GM12878 (cell line): ENCODE measurements around the gene PPFIA4. TPM values are rescaled to one million over a fixed set of nuclear protein-coding genes. Genes with fewer than 3 reads are reported as not detected.

ENCODE experiments used
- ATAC-seq: fragments of 200-7000 bp; cut with Tn5 transposase; 3 replicates; pipeline ENCODE4 v1.9.1; 2020; ENCODE audit warnings: mild to moderate bottlenecking, moderate library complexity
- BruUV-seq: library from RNA; stranded (reverse); fragments of 400-500 nt; replicated peaks from 2 replicates; lab custom pipeline; 2021; lab: Mats Ljungman, UMichigan
- CTCF ChIA-PET: fragments of 300-600 bp; sonication (Branson Sonifier 250); formaldehyde crosslinking; extraction: SDS; loops from one replicate; lab custom pipeline; 2021; ENCODE audit warnings: inconsistent platforms; lab: Yijun Ruan, JAX
- POLR2A ChIA-PET: fragments of 350-600 bp; formaldehyde crosslinking; extraction: SDS; loops from one replicate; lab custom pipeline; 2021; ENCODE audit warnings: inconsistent platforms; lab: Charles Lee
- RAD21 ChIA-PET: fragments of 300-600 bp; sonication (Branson Sonifier 250); formaldehyde crosslinking; loops from one replicate; lab custom pipeline; 2023; ENCODE audit warnings: antibody characterized with exemption; ENCODE audit not compliant: unreplicated experiment; lab: Charles Lee
- SMC1A ChIA-PET: fragments of 300-600 bp; sonication (Branson Sonifier 250); formaldehyde crosslinking; loops from one replicate; lab custom pipeline; 2023; ENCODE audit not compliant: unreplicated experiment, uncharacterized antibody; lab: Charles Lee
- DNase-seq: peaks from one replicate; pipeline ENCODE4 v3.0.0-alpha.2; 2011; ENCODE audit warnings: low read depth, low spot score
- FAIRE-seq: peaks from 3 replicates; lab custom pipeline; 2011; peaks lifted over from hg19 to GRCh38; lab: Jason Lieb, UNC
- H2AFZ ChIP-seq: 2 replicates; pipeline ENCODE4 v1.6.0; 2011; ENCODE audit warnings: low read depth, low read length, control low read depth; ENCODE audit not compliant: control insufficient read depth
- H3K27ac ChIP-seq: 2 replicates; pipeline ENCODE4 v1.5.1; 2011; ENCODE audit warnings: control low read depth; ENCODE audit not compliant: control insufficient read depth, insufficient read depth
- H3K27me3 ChIP-seq, 2 experiments: replicated peaks in 1 of 2; 2 replicates each; pipeline versions ENCODE4 v1.6.0 to v1.6.1; 2011; ENCODE audit warnings: low read length in 1 of 2; ENCODE audit not compliant: control insufficient read depth in 2 of 2, insufficient read depth in 2 of 2
- H3K36me3 ChIP-seq, 2 experiments: 2 replicates each; pipeline ENCODE4 v1.5.1; 2011; ENCODE audit warnings: low read length in 1 of 2; ENCODE audit not compliant: control insufficient read depth in 2 of 2, insufficient read depth in 2 of 2
- H3K4me1 ChIP-seq: 2 replicates; pipeline ENCODE4 v1.6.1; 2011; ENCODE audit warnings: mild to moderate bottlenecking, low read length, moderate library complexity, mixed read lengths; ENCODE audit not compliant: control insufficient read depth, insufficient read depth
- H3K4me2 ChIP-seq: 2 replicates; pipeline ENCODE4 v1.6.0; 2011; ENCODE audit warnings: control low read depth; ENCODE audit not compliant: control insufficient read depth, insufficient read depth
- H3K4me3 ChIP-seq: fragments of 200-600 bp; sonication (generic); 2 replicates; pipeline ENCODE4 v1.5.1; 2016
- H3K79me2 ChIP-seq: 2 replicates; pipeline ENCODE4 v1.6.0; 2011; ENCODE audit warnings: low read length; ENCODE audit not compliant: control insufficient read depth, insufficient read depth
- H3K9ac ChIP-seq: 2 replicates; pipeline ENCODE4 v1.8.0; 2011; ENCODE audit warnings: low read length, control low read depth, mixed read lengths; ENCODE audit not compliant: control insufficient read depth, insufficient read depth
- H3K9me3 ChIP-seq: replicated peaks from 3 replicates; pipeline ENCODE4 v1.5.1; 2011; ENCODE audit warnings: mild to moderate bottlenecking, low read length; ENCODE audit not compliant: control insufficient read depth, insufficient read depth
- H4K20me1 ChIP-seq: 2 replicates; pipeline ENCODE4 v1.6.0; 2011; ENCODE audit not compliant: control insufficient read depth, insufficient read depth
- CBFB ChIP-seq: IDR thresholded peaks from 2 replicates; pipeline ENCODE4 v1.6.1; 2016; ENCODE audit warnings: antibody characterized with exemption, low read depth
- CHD2 ChIP-seq: IDR thresholded peaks from 2 replicates; pipeline ENCODE4 v1.6.1; 2011; ENCODE audit warnings: low read depth, low read length, improper control_type of control experiment, borderline replicate concordance
- EP300 ChIP-seq, 2 experiments: fragments of 150-350 bp in 1 of 2; IDR thresholded peaks; 2 replicates each; pipeline ENCODE4 v1.6.1; 2011 to 2012; ENCODE audit warnings: low read depth in 2 of 2, low read length in 2 of 2, borderline replicate concordance in 1 of 2, improper control_type of control experiment in 1 of 2, inconsistent platforms in 1 of 2; ENCODE audit not compliant: control insufficient read depth in 1 of 2
- HCFC1 ChIP-seq: fragments of 150-350 bp; IDR thresholded peaks from 2 replicates; pipeline ENCODE4 v1.6.1; 2014; ENCODE audit warnings: low read length
- LARP7 ChIP-seq: fragments of 450-650 bp; IDR thresholded peaks from 2 replicates; pipeline ENCODE4 v1.6.1; 2017; ENCODE audit warnings: mild to moderate bottlenecking
- NR2C2 ChIP-seq: IDR thresholded peaks from 2 replicates; pipeline ENCODE4 v1.6.1; 2011; ENCODE audit warnings: borderline replicate concordance, low read depth; ENCODE audit not compliant: control insufficient read depth, insufficient read length
- NR2F1 ChIP-seq: fragments of 450-650 bp; conservative IDR thresholded peaks from 2 replicates; pipeline ENCODE4 v1.6.1; 2017; ENCODE audit warnings: mild to moderate bottlenecking
- RELA ChIP-seq: fragments of 450-650 bp; IDR thresholded peaks from 2 replicates; pipeline ENCODE4 v1.8.0; 2014; ENCODE audit warnings: borderline replicate concordance; ENCODE audit not compliant: partially characterized antibody
- SREBF1 ChIP-seq: IDR thresholded peaks from 2 replicates; pipeline ENCODE4 v1.6.1; 2012; ENCODE audit warnings: mild to moderate bottlenecking, low read length
- SRF ChIP-seq, 2 experiments: IDR thresholded peaks; 2 replicates each; pipeline ENCODE4 v1.6.1; 2011; ENCODE audit warnings: low read depth in 2 of 2, low read length in 2 of 2, mild to moderate bottlenecking in 1 of 2, moderate library complexity in 1 of 2
- STAT1 ChIP-seq: fragments of 450-650 bp; conservative IDR thresholded peaks from 2 replicates; pipeline ENCODE4 v1.6.1; 2014; ENCODE audit warnings: antibody characterized with exemption, mild to moderate bottlenecking
- STAT3 ChIP-seq: IDR thresholded peaks from 2 replicates; pipeline ENCODE4 v1.6.1; 2011; ENCODE audit warnings: low read depth, low read length, improper control_type of control experiment
- ZNF622 ChIP-seq: fragments of 450-650 bp; IDR thresholded peaks from 2 replicates; pipeline ENCODE4 v1.6.1; 2017; ENCODE audit warnings: mild to moderate bottlenecking, inconsistent platforms
- ZSCAN29 ChIP-seq: fragments of 450-650 bp; IDR thresholded peaks from 2 replicates; pipeline ENCODE4 v1.6.1; 2017; ENCODE audit warnings: mild to moderate bottlenecking, moderate library complexity
- WGBS: methylation state at CpG from one replicate; pipeline ENCODE4 v1.1.6; 2016; ENCODE audit warnings: low lambda C conversion rate; ENCODE audit not compliant: insufficient replicate concordance, insufficient coverage; ENCODE audit errors: missing lambda C conversion rate; 5-methylcytosine and 5-hydroxymethylcytosine counted together
- in situ Hi-C: fragments of 300-500 bp; cut with MboI; formaldehyde crosslinking; loops from 9 replicates; pipeline ENCODE4 v1.14.3; 2018; ENCODE audit warnings: mixed read lengths
- intact Hi-C: fragments of 100-400 bp; cut with micrococcal nuclease; formaldehyde crosslinking; loops from one replicate; pipeline ENCODE4 v1.14.2; 2022; ENCODE audit not compliant: unreplicated experiment
- polyA plus RNA-seq, 11 experiments: library from polyadenylated mRNA; depleted of rRNA in 4 of 11; unstranded in 6 of 11; stranded (reverse) in 5 of 11; fragments of >200 nt; fragmentation: Nextera tagmentation in 4 of 11; fragmentation: Illumina TruSeq in 1 of 11; extraction: Ambion mirVana in 4 of 11; extraction: Trizol in 1 of 11; gene quantifications; 1 replicate in 1 of 11; 2 replicates in 10 of 11; pipeline versions ENCODE4 v1.2.1 to v1.2.3, GENCODE V29; 2011 to 2016; ENCODE audit warnings: inconsistent platforms in 2 of 11, missing spikeins in 2 of 11, low read depth in 1 of 11
- total RNA-seq, 4 experiments: library from RNA; depleted of rRNA in 3 of 4; stranded (reverse); fragments of >200 nt in 3 of 4; fragmentation: Illumina TruSeq in 1 of 4; extraction: Trizol in 1 of 4; gene quantifications; 2 replicates each; pipeline versions ENCODE4 v1.2.1 to v1.2.3, GENCODE V29; 2013 to 2021
- TF ChIP-seq, protein P1 (sequence below): fragments of 450-650 bp; formaldehyde crosslinking; IDR thresholded peaks from 2 replicates; pipeline ENCODE4 v1.5.0; 2022; ENCODE audit warnings: mild to moderate bottlenecking, missing genetic modification characterization
- TF ChIP-seq, protein P2 (sequence below): IDR thresholded peaks from 2 replicates; pipeline ENCODE4 v1.6.1; 2011; ENCODE audit warnings: low read depth, mild to moderate bottlenecking, low read length, moderate library complexity, borderline replicate concordance; ENCODE audit errors: extremely low read depth
- TF ChIP-seq, protein P3 (sequence below): fragments of 450-650 bp; IDR thresholded peaks from 2 replicates; pipeline ENCODE4 v1.6.1; 2016; ENCODE audit warnings: mild to moderate bottlenecking
- TF ChIP-seq, protein P4 (sequence below): IDR thresholded peaks from 2 replicates; pipeline ENCODE4 v1.6.1; 2012; ENCODE audit warnings: low read depth, low read length, improper control_type of control experiment

Gene PPFIA4
- total and polyA plus RNA-seq, 10 of the 15 experiments (the other 5 are each of a cell fraction or from before 2014, with no cell fraction given), result 0.02 to 19.7 (median 0.34) TPM; not detected in 1

DNA sequence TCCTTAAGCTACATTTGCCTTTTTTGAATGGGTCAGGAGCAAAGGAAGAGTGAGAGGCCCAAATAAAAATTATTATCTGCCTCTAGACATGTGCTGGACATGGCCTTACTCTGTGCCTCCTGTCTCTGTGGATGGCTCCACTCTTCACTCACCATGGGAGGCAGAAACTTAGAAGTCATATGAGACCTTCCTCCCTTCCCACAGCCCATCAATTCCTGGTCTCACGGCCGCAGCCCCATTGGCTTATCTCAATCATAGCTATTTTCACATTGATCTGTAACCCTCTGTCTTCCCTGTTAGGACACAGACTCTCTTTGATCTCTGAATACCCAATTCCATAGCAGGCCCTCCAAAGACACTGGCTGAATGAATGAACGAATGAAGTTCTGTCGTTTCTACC, 87.0 kb downstream of the PPFIA4 start:
- Histone ChIP-seq H3K27ac (no peak overlapping the region), H3K9me3 (no peaks in the 10 kb centered on the region), H2AFZ (no peak overlapping the region), H3K4me1 (no peaks in the 10 kb centered on the region), H3K36me3 (no peaks in the 10 kb centered on the region), H3K9ac (no peak overlapping the region), H3K79me2 (no peaks in the 10 kb centered on the region), H3K27me3 (peaks cover 3 to 8% of the 10 kb centered on the region in 2 experiments; a peak in 3 of 4 replicates), H3K4me2 (no peak overlapping the region), H3K4me3 (no peak overlapping the region), H4K20me1 (no peaks in the 10 kb centered on the region)
- ChIA-PET POLR2A (no interaction called here), CTCF (interaction anchor here (0.6 to 1.3 kb wide), 3 partner anchors 61 to 156 kb away, joined by 3 read pairs; no protein-coding TSS in a partner anchor), SMC1A (interaction anchor here (0.7 to 1.6 kb wide), 2 partner anchors 60 to 103 kb away, joined by 3 read pairs; no protein-coding TSS in a partner anchor), RAD21 (no interaction called here)
- WGBS, result 16% methylated on average over 4 of the region's 4 CpGs
- no TSS peak for BruUV-seq
- DNase-seq (no peak), FAIRE-seq (no peak), ATAC-seq (no peak)
- intact Hi-C loops (no loop called here), in situ Hi-C loops (no loop called here)
- TF ChIP-seq CHD2 (no peak), ZSCAN29 (no peak), LARP7 (no peak), SREBF1 (no peak), NR2F1 (no peak), HCFC1 (no peak), STAT3 (no peak), NR2C2 (no peak), EP300 (IDR thresholded peaks at IDR 0.05; ENCODE audit: borderline replicate concordance in 1 of 2, control insufficient read depth in 1 of 2, low read depth in 2 of 2, low read length in 2 of 2) (no peak), RELA (no peak), SRF (IDR thresholded peaks at IDR 0.05; ENCODE audit: low read depth in 2 of 2, low read length in 2 of 2) (no peak), CBFB (no peak), ZNF622 (no peak), STAT1 (no peak)
- TF ChIP-seq, protein P1, sequence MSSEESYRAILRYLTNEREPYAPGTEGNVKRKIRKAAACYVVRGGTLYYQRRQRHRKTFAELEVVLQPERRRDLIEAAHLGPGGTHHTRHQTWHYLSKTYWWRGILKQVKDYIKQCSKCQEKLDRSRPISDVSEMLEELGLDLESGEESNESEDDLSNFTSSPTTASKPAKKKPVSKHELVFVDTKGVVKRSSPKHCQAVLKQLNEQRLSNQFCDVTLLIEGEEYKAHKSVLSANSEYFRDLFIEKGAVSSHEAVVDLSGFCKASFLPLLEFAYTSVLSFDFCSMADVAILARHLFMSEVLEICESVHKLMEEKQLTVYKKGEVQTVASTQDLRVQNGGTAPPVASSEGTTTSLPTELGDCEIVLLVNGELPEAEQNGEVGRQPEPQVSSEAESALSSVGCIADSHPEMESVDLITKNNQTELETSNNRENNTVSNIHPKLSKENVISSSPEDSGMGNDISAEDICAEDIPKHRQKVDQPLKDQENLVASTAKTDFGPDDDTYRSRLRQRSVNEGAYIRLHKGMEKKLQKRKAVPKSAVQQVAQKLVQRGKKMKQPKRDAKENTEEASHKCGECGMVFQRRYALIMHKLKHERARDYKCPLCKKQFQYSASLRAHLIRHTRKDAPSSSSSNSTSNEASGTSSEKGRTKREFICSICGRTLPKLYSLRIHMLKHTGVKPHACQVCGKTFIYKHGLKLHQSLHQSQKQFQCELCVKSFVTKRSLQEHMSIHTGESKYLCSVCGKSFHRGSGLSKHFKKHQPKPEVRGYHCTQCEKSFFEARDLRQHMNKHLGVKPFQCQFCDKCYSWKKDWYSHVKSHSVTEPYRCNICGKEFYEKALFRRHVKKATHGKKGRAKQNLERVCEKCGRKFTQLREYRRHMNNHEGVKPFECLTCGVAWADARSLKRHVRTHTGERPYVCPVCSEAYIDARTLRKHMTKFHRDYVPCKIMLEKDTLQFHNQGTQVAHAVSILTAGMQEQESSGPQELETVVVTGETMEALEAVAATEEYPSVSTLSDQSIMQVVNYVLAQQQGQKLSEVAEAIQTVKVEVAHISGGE (CRISPR knock-in tag), result no peak
- TF ChIP-seq, protein P2, sequence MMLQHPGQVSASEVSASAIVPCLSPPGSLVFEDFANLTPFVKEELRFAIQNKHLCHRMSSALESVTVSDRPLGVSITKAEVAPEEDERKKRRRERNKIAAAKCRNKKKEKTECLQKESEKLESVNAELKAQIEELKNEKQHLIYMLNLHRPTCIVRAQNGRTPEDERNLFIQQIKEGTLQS, result no peak
- TF ChIP-seq, protein P3, sequence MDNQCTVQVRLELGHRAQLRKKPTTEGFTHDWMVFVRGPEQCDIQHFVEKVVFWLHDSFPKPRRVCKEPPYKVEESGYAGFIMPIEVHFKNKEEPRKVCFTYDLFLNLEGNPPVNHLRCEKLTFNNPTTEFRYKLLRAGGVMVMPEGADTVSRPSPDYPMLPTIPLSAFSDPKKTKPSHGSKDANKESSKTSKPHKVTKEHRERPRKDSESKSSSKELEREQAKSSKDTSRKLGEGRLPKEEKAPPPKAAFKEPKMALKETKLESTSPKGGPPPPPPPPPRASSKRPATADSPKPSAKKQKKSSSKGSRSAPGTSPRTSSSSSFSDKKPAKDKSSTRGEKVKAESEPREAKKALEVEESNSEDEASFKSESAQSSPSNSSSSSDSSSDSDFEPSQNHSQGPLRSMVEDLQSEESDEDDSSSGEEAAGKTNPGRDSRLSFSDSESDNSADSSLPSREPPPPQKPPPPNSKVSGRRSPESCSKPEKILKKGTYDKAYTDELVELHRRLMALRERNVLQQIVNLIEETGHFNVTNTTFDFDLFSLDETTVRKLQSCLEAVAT, result no peak
- TF ChIP-seq, protein P4, sequence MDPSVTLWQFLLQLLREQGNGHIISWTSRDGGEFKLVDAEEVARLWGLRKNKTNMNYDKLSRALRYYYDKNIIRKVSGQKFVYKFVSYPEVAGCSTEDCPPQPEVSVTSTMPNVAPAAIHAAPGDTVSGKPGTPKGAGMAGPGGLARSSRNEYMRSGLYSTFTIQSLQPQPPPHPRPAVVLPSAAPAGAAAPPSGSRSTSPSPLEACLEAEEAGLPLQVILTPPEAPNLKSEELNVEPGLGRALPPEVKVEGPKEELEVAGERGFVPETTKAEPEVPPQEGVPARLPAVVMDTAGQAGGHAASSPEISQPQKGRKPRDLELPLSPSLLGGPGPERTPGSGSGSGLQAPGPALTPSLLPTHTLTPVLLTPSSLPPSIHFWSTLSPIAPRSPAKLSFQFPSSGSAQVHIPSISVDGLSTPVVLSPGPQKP, result no peak
